H1 (cell line): ENCODE measurements around the gene MCC. TPM values are rescaled to one million over a fixed set of nuclear protein-coding genes. Genes with fewer than 3 reads are reported as not detected.

Source experiments
- CTCF ChIA-PET: fragments of 300-600 bp; sonication (Branson Sonifier 250); formaldehyde crosslinking; loops from one replicate; lab custom pipeline; 2021; ENCODE audit not compliant: partially characterized antibody; lab: Charles Lee
- POLR2A ChIA-PET: fragments of 300-600 bp; sonication (Branson Sonifier 250); formaldehyde crosslinking; loops from one replicate; lab custom pipeline; 2021; ENCODE audit warnings: inconsistent platforms; ENCODE audit not compliant: partially characterized antibody; lab: Charles Lee
- DNase-seq, 2 experiments: peaks; one replicate each; pipeline versions ENCODE4 v3.0.0 to v3.0.0-alpha.2; 2010 to 2022; ENCODE audit warnings: low spot score in 2 of 2, low read depth in 1 of 2, mixed read lengths in 1 of 2
- FAIRE-seq: peaks from 2 replicates; lab custom pipeline; 2011; peaks lifted over from hg19 to GRCh38; lab: Jason Lieb, UNC
- H2AFZ ChIP-seq: 2 replicates; pipeline ENCODE4 v1.8.1; 2012; ENCODE audit warnings: low read length, inconsistent platforms
- H2AK5ac ChIP-seq: 2 replicates; pipeline ENCODE4 v1.6.1; 2013; ENCODE audit warnings: low read depth, low read length
- H2BK120ac ChIP-seq: replicated peaks from 2 replicates; pipeline ENCODE3; 2013; ENCODE audit warnings: low read depth, low read length, inconsistent platforms
- H2BK12ac ChIP-seq: 2 replicates; pipeline ENCODE4 v1.6.1; 2013; ENCODE audit warnings: low read depth, low read length
- H2BK15ac ChIP-seq: 2 replicates; pipeline ENCODE4 v1.6.1; 2013; ENCODE audit warnings: low read length
- H2BK20ac ChIP-seq: 2 replicates; pipeline ENCODE4 v1.6.1; 2013; ENCODE audit warnings: low read length
- H2BK5ac ChIP-seq: 2 replicates; pipeline ENCODE4 v1.6.1; 2013; ENCODE audit warnings: low read depth, low read length
- H3K14ac ChIP-seq: 2 replicates; pipeline ENCODE4 v1.6.1; 2013; ENCODE audit warnings: inconsistent platforms; ENCODE audit not compliant: insufficient read length
- H3K18ac ChIP-seq: 2 replicates; pipeline ENCODE4 v1.6.1; 2013; ENCODE audit warnings: low read length; ENCODE audit errors: extremely low read depth
- H3K23ac ChIP-seq: 2 replicates; pipeline ENCODE4 v1.6.1; 2013; ENCODE audit warnings: inconsistent platforms; ENCODE audit not compliant: insufficient read length
- H3K23me2 ChIP-seq: 2 replicates; pipeline ENCODE4 v1.6.1; 2013; ENCODE audit warnings: low read depth, low read length
- H3K27ac ChIP-seq: 2 replicates; pipeline ENCODE4 v1.6.1; 2011; ENCODE audit warnings: low read depth, low read length, inconsistent platforms
- H3K27me3 ChIP-seq, 4 experiments: replicated peaks in 1 of 4; 1 replicate in 1 of 4; 2 replicates in 3 of 4; pipeline versions ENCODE4 v1.6.1 to v1.8.1; 2011 to 2013; ENCODE audit warnings: low read length in 3 of 4, mild to moderate bottlenecking in 3 of 4, inconsistent platforms in 2 of 4, mixed read lengths in 2 of 4, moderate library complexity in 1 of 4; ENCODE audit not compliant: control insufficient read depth in 3 of 4, insufficient read depth in 3 of 4; ENCODE audit errors: extremely low read depth in 1 of 4
- H3K36me3 ChIP-seq, 4 experiments: 2 replicates each; pipeline versions ENCODE4 v1.6.1 to v1.8.1; 2011 to 2013; ENCODE audit warnings: mild to moderate bottlenecking in 4 of 4, low read length in 3 of 4, moderate library complexity in 2 of 4, control low read depth in 1 of 4, inconsistent platforms in 1 of 4; ENCODE audit not compliant: insufficient read depth in 4 of 4, control insufficient read depth in 2 of 4
- H3K4ac ChIP-seq: replicated peaks from 2 replicates; pipeline ENCODE3; 2013; ENCODE audit warnings: low read length, low read depth, mixed read lengths, inconsistent platforms; ENCODE audit not compliant: insufficient read length
- H3K4me1 ChIP-seq, 4 experiments: replicated peaks in 1 of 4; 1 replicate in 1 of 4; 2 replicates in 3 of 4; pipeline versions ENCODE4 v1.6.1 to v1.8.1; 2011 to 2013; ENCODE audit warnings: low read length in 3 of 4, inconsistent platforms in 2 of 4, mixed read lengths in 1 of 4; ENCODE audit not compliant: insufficient read depth in 4 of 4, control insufficient read depth in 3 of 4
- H3K4me2 ChIP-seq, 2 experiments: 2 replicates each; pipeline versions ENCODE4 v1.6.1 to v1.8.1; 2011 to 2013; ENCODE audit warnings: low read depth in 2 of 2, low read length in 2 of 2, control low read depth in 1 of 2, inconsistent platforms in 1 of 2, mild to moderate bottlenecking in 1 of 2; ENCODE audit not compliant: insufficient read depth in 1 of 2
- H3K4me3 ChIP-seq, 4 experiments: fragments of 200-600, 300-600 bp in 1 of 4; sonication (generic), shearing (Covaris generic), sonication (Bioruptor Twin) in 1 of 4; 2 replicates each; pipeline versions ENCODE4 v1.5.1 to v1.8.1; 2011 to 2016; ENCODE audit warnings: low read length in 4 of 4, low read depth in 3 of 4, control low read depth in 2 of 4, inconsistent platforms in 2 of 4, mild to moderate bottlenecking in 2 of 4, mixed read lengths in 1 of 4, moderate library complexity in 1 of 4; ENCODE audit not compliant: insufficient read depth in 2 of 4; ENCODE audit errors: extremely low read depth in 1 of 4
- H3K56ac ChIP-seq: replicated peaks from 2 replicates; pipeline ENCODE3; 2013; ENCODE audit warnings: low read depth, mild to moderate bottlenecking, mixed read lengths, low read length, inconsistent platforms; ENCODE audit not compliant: insufficient read length
- H3K79me1 ChIP-seq: 2 replicates; pipeline ENCODE4 v1.6.1; 2013; ENCODE audit warnings: low read depth, low read length, control low read depth
- H3K79me2 ChIP-seq, 2 experiments: 2 replicates each; pipeline versions ENCODE4 v1.6.1 to v1.8.1; 2012 to 2013; ENCODE audit warnings: low read length in 2 of 2, mild to moderate bottlenecking in 2 of 2, inconsistent platforms in 1 of 2; ENCODE audit not compliant: insufficient read depth in 2 of 2, control insufficient read depth in 1 of 2
- H3K9ac ChIP-seq, 4 experiments: replicated peaks in 1 of 4; 1 replicate in 1 of 4; 2 replicates in 3 of 4; pipeline versions ENCODE4 v1.6.1 to v1.8.1; 2011 to 2013; ENCODE audit warnings: low read depth in 3 of 4, low read length in 3 of 4, control low read depth in 2 of 4, mild to moderate bottlenecking in 2 of 4, moderate library complexity in 2 of 4, inconsistent platforms in 1 of 4; ENCODE audit errors: extremely low read depth in 1 of 4
- H3K9me3 ChIP-seq, 2 experiments: 2 replicates each; pipeline versions ENCODE4 v1.6.1 to v1.8.1; 2012 to 2013; ENCODE audit warnings: mild to moderate bottlenecking in 2 of 2, moderate library complexity in 2 of 2, control low read depth in 1 of 2, inconsistent platforms in 1 of 2, low read depth in 1 of 2, low read length in 1 of 2, mixed read lengths in 1 of 2; ENCODE audit not compliant: insufficient read depth in 2 of 2
- H4K20me1 ChIP-seq, 2 experiments: replicated peaks in 1 of 2; 2 replicates each; pipeline versions ENCODE3 to v1.8.1; 2011 to 2013; ENCODE audit warnings: inconsistent platforms in 2 of 2, low read length in 2 of 2, mild to moderate bottlenecking in 1 of 2; ENCODE audit not compliant: insufficient read depth in 2 of 2, control insufficient read depth in 1 of 2
- H4K5ac ChIP-seq: 2 replicates; pipeline ENCODE4 v1.6.1; 2013; ENCODE audit warnings: low read length, low read depth, mixed read lengths, inconsistent platforms; ENCODE audit not compliant: insufficient read length
- H4K8ac ChIP-seq: 2 replicates; pipeline ENCODE4 v1.8.0; 2013; ENCODE audit warnings: mild to moderate bottlenecking, moderate library complexity, low read length, inconsistent platforms; ENCODE audit not compliant: insufficient read depth; ENCODE audit errors: extremely low read depth
- H4K91ac ChIP-seq: replicated peaks from 2 replicates; pipeline ENCODE3; 2013; ENCODE audit warnings: low read length, mixed read lengths, inconsistent platforms; ENCODE audit not compliant: insufficient read length
- BRCA1 ChIP-seq: IDR thresholded peaks from 2 replicates; pipeline ENCODE4 v1.6.1; 2012; ENCODE audit warnings: low read depth, low read length, improper control_type of control experiment
- CBX5 ChIP-seq: fragments of 300-800, 300-1000 bp; sonication (generic); IDR thresholded peaks from 2 replicates; pipeline ENCODE4 v1.7.1; 2016; ENCODE audit warnings: antibody characterized with exemption, low read length, low read depth
- E2F6 ChIP-seq: IDR thresholded peaks from 2 replicates; pipeline ENCODE4 v1.6.1; 2012; ENCODE audit warnings: inconsistent platforms
- EGR1 ChIP-seq: IDR thresholded peaks from 2 replicates; pipeline ENCODE4 v1.6.1; 2011; ENCODE audit warnings: low read depth, low read length, borderline replicate concordance
- GABPA ChIP-seq: IDR thresholded peaks from 2 replicates; pipeline ENCODE4 v1.6.1; 2011; ENCODE audit warnings: mild to moderate bottlenecking, low read length, moderate library complexity, borderline replicate concordance; ENCODE audit not compliant: insufficient read depth
- POLR2AphosphoS5 ChIP-seq: IDR thresholded peaks from 2 replicates; pipeline ENCODE4 v1.6.1; 2011; ENCODE audit warnings: low read depth, low read length
- RAD21 ChIP-seq, 2 experiments: IDR thresholded peaks in 1 of 2; conservative IDR thresholded peaks in 1 of 2; 2 replicates each; pipeline ENCODE4 v1.6.1; 2011; ENCODE audit warnings: low read depth in 2 of 2, low read length in 2 of 2, improper control_type of control experiment in 1 of 2, inconsistent platforms in 1 of 2, mild to moderate bottlenecking in 1 of 2, moderate library complexity in 1 of 2
- SIN3A ChIP-seq, 2 experiments: IDR thresholded peaks in 1 of 2; conservative IDR thresholded peaks in 1 of 2; 2 replicates each; pipeline ENCODE4 v1.6.1; 2011 to 2012; ENCODE audit warnings: low read length in 2 of 2, improper control_type of control experiment in 1 of 2, low read depth in 1 of 2, mild to moderate bottlenecking in 1 of 2
- TAF1 ChIP-seq: IDR thresholded peaks from 2 replicates; pipeline ENCODE4 v1.6.1; 2011; ENCODE audit warnings: mild to moderate bottlenecking, low read depth, low read length
- USF2 ChIP-seq: IDR thresholded peaks from 2 replicates; pipeline ENCODE4 v1.6.1; 2011; ENCODE audit warnings: low read length, improper control_type of control experiment
- WGBS, 2 experiments: shearing (Covaris generic) in 1 of 2; methylation state at CpG; one replicate each; pipeline versions ENCODE4 v1.1.6 to v1.1.7; 2013 to 2015; ENCODE audit warnings: low lambda C conversion rate in 2 of 2, mixed read lengths in 2 of 2, inconsistent platforms in 1 of 2, low coverage in 1 of 2, missing lambda C conversion rate in 1 of 2; ENCODE audit not compliant: insufficient replicate concordance in 2 of 2, insufficient coverage in 1 of 2, insufficient read length in 1 of 2; ENCODE audit errors: extremely low coverage in 1 of 2, missing lambda C conversion rate in 1 of 2; 5-methylcytosine and 5-hydroxymethylcytosine counted together
- polyA plus RNA-seq, 7 experiments: library from polyadenylated mRNA; depleted of rRNA in 3 of 7; stranded (reverse) in 5 of 7; unstranded in 2 of 7; fragments of >200 nt in 5 of 7; fragments of 200-250 nt in 2 of 7; gene quantifications; 1 replicate in 5 of 7; 2 replicates in 1 of 7; 4 replicates in 1 of 7; pipeline versions ENCODE4 v1.2.1 to v1.2.3, GENCODE V29; 2011 to 2013; ENCODE audit warnings: missing spikeins in 2 of 7, mixed read lengths in 2 of 7
- total RNA-seq: library from RNA; stranded (reverse); fragmentation: NEBNext Ultra II Directional; extraction: Animal tissue kit (Norgen Biotek cat#: 25700); gene quantifications from 2 replicates; pipeline ENCODE4 v1.2.1, GENCODE V29; 2021

The MCC gene
- total and polyA plus RNA-seq, 2 of the 8 experiments (the other 6 are each of a cell fraction or from before 2014, with no cell fraction given) = 2.6 to 18.3 TPM

DNA sequence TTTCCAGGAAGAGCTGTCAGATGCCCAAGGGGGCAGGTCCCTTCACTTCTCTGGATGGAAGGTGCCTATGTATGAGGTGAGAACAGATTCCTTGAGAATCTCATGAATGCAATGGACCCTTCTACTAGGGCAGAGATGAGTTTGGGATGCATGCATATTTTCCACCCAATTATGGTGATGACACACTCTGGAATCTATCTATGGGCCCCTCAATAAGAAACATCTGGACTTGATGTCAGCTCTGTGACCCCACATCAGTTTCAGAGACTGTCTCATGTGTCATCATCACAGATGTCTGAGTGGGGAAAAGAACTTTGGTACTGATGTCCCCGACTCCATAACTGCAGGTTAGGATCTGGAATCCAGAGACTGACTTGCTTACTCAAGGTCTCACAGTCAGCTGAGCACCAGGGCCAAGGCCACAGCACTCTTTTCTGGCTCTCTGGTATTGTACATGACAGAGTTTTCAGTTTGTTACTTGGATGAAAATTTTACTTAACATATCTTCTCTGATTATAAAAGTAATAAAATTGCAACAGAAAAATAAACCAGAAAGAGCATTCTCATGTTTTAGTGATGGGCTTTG lies 334.6 kb downstream of the MCC start:
- Histone ChIP-seq H4K20me1 (no peaks in the 10 kb centered on the region), H3K36me3 (no peaks in the 10 kb centered on the region), H3K4me1 (peaks cover 0 to 3% (median 0%) of the 10 kb centered on the region in 4 experiments; a peak in 1 of 7 replicates), H2BK5ac (no peak overlapping the region), H3K79me2 (no peaks in the 10 kb centered on the region), H3K18ac (no peak overlapping the region), H2AFZ (no peak overlapping the region), H3K9ac (no peak overlapping the region), H3K27ac (no peak overlapping the region), H2BK12ac (no peak overlapping the region), H2BK20ac (no peak overlapping the region), H2BK15ac (no peak overlapping the region), H3K9me3 (no peaks in the 10 kb centered on the region), H2BK120ac (no peak overlapping the region), H3K79me1 (no peaks in the 10 kb centered on the region), H3K27me3 (no peaks in the 10 kb centered on the region), H3K14ac (no peak overlapping the region), H3K4ac (no peak overlapping the region), H4K91ac (no peak overlapping the region), H3K4me2 (no peak overlapping the region), H3K4me3 (no peak overlapping the region), H4K8ac (no peak overlapping the region), H4K5ac (no peak overlapping the region), H3K23ac (no peak overlapping the region), H2AK5ac (no peak overlapping the region), H3K23me2 (no peaks in the 10 kb centered on the region), H3K56ac (no peak overlapping the region)
- DNase-seq (no peak), FAIRE-seq (no peak)
- ChIA-PET CTCF (interaction anchor here (1.8 to 3.0 kb wide), 2 partner anchors 10 to 22 kb away, joined by 5 to 6 read pairs; no protein-coding TSS in a partner anchor), POLR2A (interaction anchor here (0.6 kb wide), 1 partner anchor 288 kb away, joined by 3 read pairs; no protein-coding TSS in a partner anchor)
- TF ChIP-seq TAF1 (no peak), POLR2AphosphoS5 (no peak), USF2 (no peak), RAD21 (IDR thresholded peaks at IDR 0.05 in 1 of 2, conservative IDR thresholded peaks at IDR 0.05 in 1 of 2; ENCODE audit: low read depth in 2 of 2, low read length in 2 of 2) (no peak), GABPA (no peak), EGR1 (no peak), BRCA1 (no peak), SIN3A (conservative IDR thresholded peaks at IDR 0.05 in 1 of 2, IDR thresholded peaks at IDR 0.05 in 1 of 2; ENCODE audit: low read depth in 1 of 2, low read length in 2 of 2) (no peak), E2F6 (no peak), CBX5 (no peak)
- WGBS, 2 experiments = 100% methylated on average over 1 of the region's 1 CpG; no CpG with 5 or more reads in 1 of the 2 experiments
